ENCODE measurements around the gene PTPRS.

- TF ChIP-seq FOXK2 (IDR thresholded peaks at IDR 0.05) = no peak
- no peak for TF ChIP-seq L3MBTL2 (conservative IDR thresholded peaks at IDR 0.05)
- no peak for TF ChIP-seq BHLHE40 (IDR thresholded peaks at IDR 0.05; ENCODE audit: borderline replicate concordance)
- TF ChIP-seq FOXM1 (IDR thresholded peaks at IDR 0.05; ENCODE audit: borderline replicate concordance) = no peak
Measured at GRCh38 chr19:5326986-5327623, 13.5 kb downstream of the PTPRS start.

All from HEK293T (cell line).